ENCODE measurements around the gene SGCD.

- TF ChIP-seq CTCF (IDR thresholded peaks at IDR 0.05) (no peak), POLR2A (IDR thresholded peaks at IDR 0.05) (no peak)
Observed at GRCh38 chr5:156527611-156528010, 200.6 kb downstream of the SGCD start.
